Transverse colon (tissue), 4 donors: Measurements from ENCODE around the gene MRTO4.

ENCODE experiments used
- POLR2A ChIP-seq: fragments of 450-650 bp; IDR thresholded peaks from one replicate; pipeline ENCODE4 v1.6.1; 2016; ENCODE audit warnings: antibody characterized with exemption, mild to moderate bottlenecking, moderate library complexity
- POLR2AphosphoS5 ChIP-seq, 3 donors: sonication (generic); formaldehyde crosslinking; IDR thresholded peaks; one replicate each; pipeline ENCODE4 v1.6.1; 2016; ENCODE audit warnings: antibody characterized with exemption in 3 of 3
- TF ChIP-seq, protein P1 (sequence below), 5 experiments: fragments of 200-600 bp in 3 of 5; fragments of 450-650 bp in 2 of 5; sonication (generic) in 3 of 5; IDR thresholded peaks; 1 replicate in 2 of 5; 2 replicates in 3 of 5; pipeline ENCODE4 v1.5.1; 2016 to 2017; ENCODE audit warnings: antibody characterized with exemption in 5 of 5, inconsistent platforms in 3 of 5, mild to moderate bottlenecking in 2 of 5, moderate library complexity in 1 of 5

DNA sequence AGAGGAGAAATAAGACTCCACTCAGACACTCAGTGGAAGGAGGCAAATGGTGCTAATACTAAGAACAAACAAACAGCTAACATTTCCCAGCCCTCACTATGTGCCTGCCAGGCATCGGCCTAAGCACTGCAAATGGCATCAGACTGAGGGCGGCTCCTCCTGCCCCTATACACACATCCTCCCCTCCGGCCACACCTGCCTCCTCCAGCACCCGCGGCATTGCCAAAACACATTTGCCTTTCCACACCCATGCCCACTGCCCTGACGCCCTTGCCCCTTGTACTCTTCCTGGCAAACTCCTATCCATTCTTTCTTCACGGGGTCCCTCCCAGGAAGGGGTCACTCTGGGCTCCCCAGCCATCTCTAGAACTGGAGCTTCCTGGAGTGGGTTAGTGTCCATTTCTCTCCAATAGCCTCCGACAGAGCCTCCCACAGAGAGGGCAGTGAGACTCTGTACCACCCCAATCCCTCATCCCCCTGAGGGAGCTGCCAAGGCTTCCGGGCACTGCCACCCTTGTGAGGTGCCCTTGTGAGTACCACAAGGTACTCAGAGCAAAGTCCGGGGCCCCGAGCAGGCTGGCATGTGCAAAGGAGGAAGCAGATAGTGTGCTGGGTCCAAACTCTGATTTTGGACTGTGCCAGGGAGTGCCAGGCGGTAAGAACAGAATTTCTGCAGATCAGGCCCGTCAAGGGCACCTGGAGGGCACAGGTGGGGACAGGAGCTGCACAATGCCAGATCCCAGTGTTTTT lies 36.0 kb downstream of the MRTO4 start:
- TF ChIP-seq, protein P1, sequence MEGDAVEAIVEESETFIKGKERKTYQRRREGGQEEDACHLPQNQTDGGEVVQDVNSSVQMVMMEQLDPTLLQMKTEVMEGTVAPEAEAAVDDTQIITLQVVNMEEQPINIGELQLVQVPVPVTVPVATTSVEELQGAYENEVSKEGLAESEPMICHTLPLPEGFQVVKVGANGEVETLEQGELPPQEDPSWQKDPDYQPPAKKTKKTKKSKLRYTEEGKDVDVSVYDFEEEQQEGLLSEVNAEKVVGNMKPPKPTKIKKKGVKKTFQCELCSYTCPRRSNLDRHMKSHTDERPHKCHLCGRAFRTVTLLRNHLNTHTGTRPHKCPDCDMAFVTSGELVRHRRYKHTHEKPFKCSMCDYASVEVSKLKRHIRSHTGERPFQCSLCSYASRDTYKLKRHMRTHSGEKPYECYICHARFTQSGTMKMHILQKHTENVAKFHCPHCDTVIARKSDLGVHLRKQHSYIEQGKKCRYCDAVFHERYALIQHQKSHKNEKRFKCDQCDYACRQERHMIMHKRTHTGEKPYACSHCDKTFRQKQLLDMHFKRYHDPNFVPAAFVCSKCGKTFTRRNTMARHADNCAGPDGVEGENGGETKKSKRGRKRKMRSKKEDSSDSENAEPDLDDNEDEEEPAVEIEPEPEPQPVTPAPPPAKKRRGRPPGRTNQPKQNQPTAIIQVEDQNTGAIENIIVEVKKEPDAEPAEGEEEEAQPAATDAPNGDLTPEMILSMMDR (IDR thresholded peaks at IDR 0.05) = no peak
- TF ChIP-seq POLR2A (peak; percentile 54), POLR2AphosphoS5 (IDR thresholded peaks at IDR 0.05) (peak in 2 of 3 donors; percentile 66 to 72)
